ENCODE measurements around the gene LRRC4C. TPM values are rescaled to one million over a fixed set of nuclear protein-coding genes. Genes with fewer than 3 reads are reported as not detected.
A peak's percentile ranks its signal among the peaks of the same experiment; 100 is the strongest.

Gene LRRC4C
- total RNA-seq, 6 experiments from 2014 or later, result 0.25 to 0.43 (median 0.27) TPM

GRCh38 chr11:41414771-41415440, 44.5 kb downstream of the LRRC4C start:
- Histone ChIP-seq H3K9me3 (no peaks in the 10 kb centered on the region), H3K27me3 (no peaks in the 10 kb centered on the region), H3K4me3 (no peak overlapping the region), H3K27ac (no peak overlapping the region), H3K4me1 (no peaks in the 10 kb centered on the region), H3K36me3 (no peaks in the 10 kb centered on the region)
- intact Hi-C loops (cut with DNase I), result no loop called here
- ATAC-seq (no peak), DNase-seq (no peak)
- WGBS (ENCODE audit: insufficient coverage, low coverage, low lambda C conversion rate, missing lambda C conversion rate), result 59% methylated on average over 4 of the region's 4 CpGs
- TF ChIP-seq CTCF (IDR thresholded peaks at IDR 0.05) (no peak), POLR2A (IDR thresholded peaks at IDR 0.05) (no peak)

GRCh38 chr11:41413843-41414242, 45.6 kb downstream of the LRRC4C start:
- Histone ChIP-seq H3K4me3 (no peak overlapping the region), H3K27ac (no peak overlapping the region), H3K4me1 (no peaks in the 10 kb centered on the region), H3K36me3 (no peaks in the 10 kb centered on the region), H3K9me3 (no peaks in the 10 kb centered on the region), H3K27me3 (no peaks in the 10 kb centered on the region)
- ATAC-seq, result no peak
- TF ChIP-seq CTCF (IDR thresholded peaks at IDR 0.05) (no peak), POLR2A (IDR thresholded peaks at IDR 0.05) (no peak)
- intact Hi-C loops (cut with DNase I), result no loop called here
- 31% methylated on average over 3 of the region's 3 CpGs for WGBS (ENCODE audit: insufficient coverage, low coverage, low lambda C conversion rate, missing lambda C conversion rate)
- DNase-seq, result no peak

GRCh38 chr11:41405812-41406211, 53.6 kb downstream of the LRRC4C start:
- peaks cover 0 to 15% (median 5%) of the 10 kb centered on the region in 4 donors for H3K4me1 ChIP-seq
- intact Hi-C loops (cut with DNase I), result no loop called here
- no peak overlapping the region for H3K27ac ChIP-seq
- H3K36me3 ChIP-seq, result no peaks in the 10 kb centered on the region
- no peak for TF ChIP-seq CTCF (IDR thresholded peaks at IDR 0.05)
- TF ChIP-seq POLR2A (IDR thresholded peaks at IDR 0.05), result no peak
- no peak for ATAC-seq
- no peaks in the 10 kb centered on the region for H3K9me3 ChIP-seq
- no peak for DNase-seq
- H3K27me3 ChIP-seq, result no peaks in the 10 kb centered on the region
- H3K4me3 ChIP-seq, result no peak overlapping the region

- H3K27me3 ChIP-seq, result no peaks in the 10 kb centered on the region
- H3K4me3 ChIP-seq, result no peak overlapping the region
- peak; percentile 70 to 92 (median 84) for ATAC-seq
- TF ChIP-seq CTCF (IDR thresholded peaks at IDR 0.05) (no peak), POLR2A (IDR thresholded peaks at IDR 0.05) (no peak)
- no peaks in the 10 kb centered on the region for H3K36me3 ChIP-seq
- no peaks in the 10 kb centered on the region for H3K9me3 ChIP-seq
- intact Hi-C loops (cut with DNase I), result no loop called here
- DNase-seq, result no peak
- 40% methylated on average over 2 of the region's 2 CpGs for WGBS (ENCODE audit: insufficient coverage, low coverage, low lambda C conversion rate, missing lambda C conversion rate)
- peak overlapping the region in 1 of 3 donors; percentile 26 for H3K27ac ChIP-seq
- H3K4me1 ChIP-seq, result peaks cover 0 to 15% (median 5%) of the 10 kb centered on the region in 4 donors
Observed at GRCh38 chr11:41404109-41404508, 55.3 kb downstream of the LRRC4C start.
